LHCN-M2 (cell line): Measurements from ENCODE around the gene CYP46A1. TPM values are rescaled to one million over a fixed set of nuclear protein-coding genes. Genes with fewer than 3 reads are reported as not detected.
"Not testable (repeated sequence)": the region's sequence is repeated elsewhere in the genome, so short reads cannot be mapped to it uniquely, and the experiment has no call there.

Experiments used
- DNase-seq: peaks from one replicate; pipeline ENCODE4 v3.0.0-alpha.2; 2012; ENCODE audit warnings: low read depth
- polyA plus RNA-seq: library from polyadenylated mRNA; unstranded; fragments of >200 nt; gene quantifications from one replicate; pipeline ENCODE4 v1.2.1, GENCODE V29; 2012; ENCODE audit warnings: missing spikeins
- total RNA-seq: library from RNA; depleted of rRNA; stranded (reverse); fragments of >200 nt; gene quantifications from 2 replicates; pipeline ENCODE4 v1.2.3, GENCODE V29; 2014; rRNA removed

The CYP46A1 gene
- total RNA-seq, result 0.38 and 0.40 TPM in 2 replicates
- 0.15 TPM for polyA plus RNA-seq

DNA sequence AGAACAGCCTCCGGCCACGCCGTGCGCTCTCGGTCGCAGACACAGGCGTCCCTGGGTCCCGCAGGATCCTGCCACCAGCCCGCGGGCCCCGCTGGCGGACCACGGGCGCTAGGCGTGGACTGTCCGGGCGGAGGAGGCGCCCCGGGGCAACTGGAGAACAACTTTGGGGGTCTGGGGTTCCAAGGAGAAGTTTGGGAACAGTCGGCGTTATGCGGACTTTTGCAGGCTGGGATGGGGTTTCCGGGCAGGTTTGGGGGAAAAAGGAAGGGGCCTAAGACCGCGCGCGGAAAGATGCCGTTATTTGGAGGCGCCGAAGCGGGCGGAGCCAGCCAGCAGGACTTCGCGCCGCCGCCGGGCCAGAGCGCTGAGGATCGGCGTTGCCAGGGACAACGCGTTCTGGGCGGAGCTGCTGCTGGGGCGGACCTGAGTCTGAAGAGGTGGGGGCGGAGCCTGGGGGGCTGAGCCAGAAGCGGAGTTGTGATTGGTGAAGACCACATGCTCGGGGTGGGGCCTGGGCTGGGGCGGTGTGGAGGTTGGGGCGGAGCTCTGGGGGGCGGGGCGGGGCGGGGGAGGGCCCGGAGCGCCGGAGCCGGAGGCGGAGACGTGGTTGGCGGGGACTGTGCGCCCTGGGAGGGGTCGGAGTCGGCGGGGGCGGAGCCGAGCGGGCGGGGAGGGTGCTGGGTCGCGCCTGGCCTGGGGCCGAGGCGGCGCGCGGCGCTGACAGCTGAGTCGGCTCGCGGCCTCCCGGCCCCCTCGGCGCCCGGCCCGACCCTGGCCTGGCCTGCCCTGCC is at the start of gene CYP46A1:
TSS of gene CYP46A1 (plus strand) at position 680 of the 791 bp plus-strand sequence. CDS start 120 bp downstream, outside the sequence.
- DNase-seq, result peak; percentile 97

DNA sequence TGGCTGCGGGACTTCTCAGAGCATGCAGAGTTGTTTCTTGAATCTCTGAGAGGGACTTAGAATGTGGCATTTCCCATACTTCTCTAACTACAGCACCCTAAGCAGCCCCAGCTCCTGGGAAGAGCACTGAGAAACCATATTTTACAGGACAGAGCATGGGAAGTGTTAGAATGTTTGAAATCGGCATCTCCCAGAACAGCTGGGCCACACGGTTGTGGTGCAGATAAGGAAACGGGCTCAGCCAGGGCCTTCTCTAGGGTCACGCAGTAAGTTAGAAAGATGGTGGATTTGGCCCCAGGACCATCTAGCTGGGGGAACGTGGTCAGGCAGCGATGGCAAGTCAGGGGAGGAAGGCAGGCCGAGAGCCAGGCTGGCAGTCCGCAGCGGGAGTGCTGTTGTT is 49.7 kb upstream of the CYP46A1 start:
- DNase-seq, result no peak

DNA sequence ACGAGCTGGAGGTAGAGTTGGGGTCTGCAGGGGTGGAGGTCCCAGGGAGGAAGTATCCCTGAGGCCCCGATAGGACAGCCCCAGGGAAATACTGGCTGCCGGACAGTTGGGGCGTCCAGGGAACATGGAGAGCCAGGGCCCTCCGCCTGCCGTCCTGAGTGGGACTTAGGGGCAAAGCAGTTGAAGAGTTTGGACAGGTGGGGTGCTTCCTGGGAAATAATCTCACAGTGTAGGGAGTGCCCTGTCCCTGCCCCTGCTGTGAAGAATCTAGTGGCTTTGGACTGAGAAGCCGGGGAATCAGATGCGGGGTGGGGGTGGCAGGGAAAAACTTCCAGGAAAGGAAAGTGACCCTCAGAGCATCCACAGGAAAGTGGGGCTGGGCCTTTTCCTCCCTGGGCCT is 49.0 kb upstream of the CYP46A1 start:
- DNase-seq, result no peak

DNA sequence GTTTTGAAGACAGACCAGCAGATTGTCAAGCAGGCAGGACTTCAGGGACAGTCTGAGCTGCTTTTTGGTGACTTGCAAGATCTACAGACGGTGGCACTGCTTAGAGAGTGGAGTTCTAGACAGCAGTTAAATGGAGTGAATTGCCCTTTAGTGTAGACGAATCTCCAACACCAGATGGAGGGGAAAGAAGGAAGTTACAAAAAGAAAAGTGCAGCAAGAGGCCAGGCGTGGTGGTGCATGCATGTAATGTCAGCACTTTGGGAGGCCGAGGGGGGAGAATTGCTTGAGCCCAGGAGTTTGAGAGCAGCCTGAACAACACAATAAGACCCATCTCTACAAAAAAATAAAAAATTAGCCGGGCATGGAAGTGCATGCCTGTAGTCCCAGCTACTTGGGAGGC is 47.6 kb upstream of the CYP46A1 start:
- no peak for DNase-seq

DNA sequence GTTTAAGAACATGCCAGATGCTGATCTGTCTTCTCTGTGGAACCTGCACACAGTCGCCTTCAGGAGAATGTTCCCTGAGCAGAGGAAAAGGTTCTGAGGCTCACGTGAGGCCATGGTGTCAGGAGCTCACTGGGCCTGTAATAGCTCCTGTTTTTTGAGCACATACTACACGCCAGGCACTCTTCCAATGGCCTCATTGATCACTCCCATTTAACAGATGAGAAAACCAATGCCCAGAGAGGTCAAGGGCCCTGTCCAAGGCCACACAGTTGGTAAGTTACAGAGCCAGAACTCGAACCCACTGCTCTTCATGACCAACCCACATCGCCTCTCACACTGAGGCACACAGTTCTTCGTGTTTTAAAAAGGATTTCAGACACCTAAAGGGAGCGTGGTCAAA is 46.5 kb upstream of the CYP46A1 start:
- no peak for DNase-seq

DNA sequence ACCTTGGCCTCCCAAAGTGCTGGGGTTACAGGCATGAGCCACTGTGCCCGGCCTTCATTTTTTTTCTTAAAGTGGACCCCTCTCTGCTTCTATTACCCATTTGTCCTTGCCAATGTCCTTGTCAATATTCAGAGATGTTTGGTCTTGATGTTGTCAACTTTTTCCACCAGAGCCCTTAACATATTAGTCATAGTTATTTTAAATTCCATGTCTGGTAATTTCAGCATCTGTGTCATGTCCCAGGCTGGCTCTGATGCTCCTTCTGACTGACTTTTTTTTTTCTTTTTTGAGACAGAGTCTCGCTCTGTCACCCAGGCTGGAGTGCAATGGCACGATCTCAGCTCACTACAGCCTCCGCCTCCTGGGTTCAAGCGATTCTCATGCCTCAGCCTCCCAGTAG is 41.3 kb upstream of the CYP46A1 start:
- not testable (repeated sequence) for DNase-seq

DNA sequence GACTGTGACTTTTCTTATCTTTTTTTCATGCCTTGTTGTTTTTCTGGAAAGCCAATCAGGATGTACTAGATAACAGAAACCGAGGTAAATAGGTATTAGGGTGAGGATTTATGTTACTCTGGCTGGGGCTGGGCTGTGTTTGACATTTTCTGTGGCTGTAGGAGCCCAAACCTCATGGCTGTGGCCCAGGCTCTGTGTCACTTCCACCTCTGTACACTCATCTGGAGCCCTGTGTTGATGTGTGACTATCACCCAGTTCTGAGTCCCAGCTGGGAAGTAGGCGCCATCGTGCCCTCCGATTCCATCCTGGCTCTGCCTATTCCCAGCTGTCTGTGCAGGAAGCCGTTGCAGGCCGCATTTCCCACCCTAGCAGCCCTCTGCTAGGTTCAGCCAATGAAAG is 40.8 kb upstream of the CYP46A1 start:
- no peak for DNase-seq

DNA sequence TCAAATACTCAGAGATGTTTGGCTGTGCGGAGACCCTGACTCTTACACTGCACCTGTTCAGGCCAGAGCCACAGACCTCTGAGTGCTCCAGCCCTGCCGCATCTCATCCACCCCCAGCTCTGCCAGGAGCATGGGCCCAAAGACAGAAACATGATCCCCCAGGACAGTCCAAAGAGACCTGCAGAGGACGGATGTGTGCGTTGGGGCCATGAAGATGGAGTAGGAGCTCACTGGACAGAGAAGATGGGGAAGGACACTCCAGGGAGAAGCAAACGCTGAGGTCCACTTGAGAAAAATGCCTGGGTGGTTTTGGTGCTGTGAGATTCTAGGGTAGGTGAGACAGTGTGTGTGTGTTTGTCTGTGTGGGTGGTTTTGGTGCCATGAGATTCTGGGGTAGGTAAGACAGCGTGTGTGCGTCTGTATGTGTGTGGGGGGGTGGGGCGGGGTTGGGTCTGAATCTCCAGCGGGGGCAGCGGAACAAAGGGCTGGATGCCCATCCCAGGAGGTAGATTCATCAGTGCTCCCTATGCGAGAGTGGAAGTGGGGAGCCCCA is 40.0 kb upstream of the CYP46A1 start:
- no peak for DNase-seq

DNA sequence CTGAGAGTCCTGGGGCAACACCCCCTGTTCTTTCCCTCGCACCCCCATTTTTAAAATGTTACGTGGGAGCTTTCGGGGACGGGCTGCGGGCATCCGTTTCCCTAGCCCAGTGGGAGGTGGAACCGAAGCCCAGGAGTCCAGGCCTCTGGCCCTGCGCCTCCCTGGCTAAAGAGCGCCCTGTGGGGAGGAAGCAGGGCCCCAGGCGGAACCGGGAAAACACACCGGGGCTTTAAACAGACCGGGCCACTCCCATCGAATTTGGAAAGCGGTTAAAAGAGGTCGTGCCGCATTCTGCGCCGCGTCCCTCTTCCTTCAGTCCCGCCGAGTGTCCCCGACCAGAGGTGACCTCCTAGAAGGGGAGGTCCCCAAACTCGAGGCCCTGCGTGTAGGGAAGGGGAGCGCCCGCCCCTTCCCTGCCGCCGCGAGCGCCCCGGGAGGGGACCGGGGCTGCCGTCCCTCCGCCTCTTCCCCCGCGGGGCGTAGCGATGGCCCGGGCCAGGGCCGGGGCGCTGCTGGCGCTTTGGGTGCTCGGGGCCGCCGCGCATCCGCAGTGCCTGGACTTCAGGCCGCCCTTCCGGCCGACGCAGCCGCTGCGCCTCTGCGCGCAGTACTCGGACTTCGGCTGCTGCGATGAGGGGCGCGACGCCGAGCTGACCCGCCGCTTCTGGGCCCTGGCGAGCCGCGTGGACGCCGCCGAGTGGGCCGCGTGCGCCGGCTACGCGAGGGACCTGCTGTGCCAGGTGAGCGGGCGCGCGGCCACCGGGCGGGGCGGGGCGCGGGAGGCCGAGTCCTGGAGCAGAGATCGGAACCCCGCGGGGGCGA is 39.2 kb upstream of the CYP46A1 start, which contains the start of gene HHIPL1:
TSS of gene HHIPL1 (plus strand) at position 407 of the 822 bp plus-strand sequence. CDS start at position 486, 79 bp downstream.
- no peak for DNase-seq

DNA sequence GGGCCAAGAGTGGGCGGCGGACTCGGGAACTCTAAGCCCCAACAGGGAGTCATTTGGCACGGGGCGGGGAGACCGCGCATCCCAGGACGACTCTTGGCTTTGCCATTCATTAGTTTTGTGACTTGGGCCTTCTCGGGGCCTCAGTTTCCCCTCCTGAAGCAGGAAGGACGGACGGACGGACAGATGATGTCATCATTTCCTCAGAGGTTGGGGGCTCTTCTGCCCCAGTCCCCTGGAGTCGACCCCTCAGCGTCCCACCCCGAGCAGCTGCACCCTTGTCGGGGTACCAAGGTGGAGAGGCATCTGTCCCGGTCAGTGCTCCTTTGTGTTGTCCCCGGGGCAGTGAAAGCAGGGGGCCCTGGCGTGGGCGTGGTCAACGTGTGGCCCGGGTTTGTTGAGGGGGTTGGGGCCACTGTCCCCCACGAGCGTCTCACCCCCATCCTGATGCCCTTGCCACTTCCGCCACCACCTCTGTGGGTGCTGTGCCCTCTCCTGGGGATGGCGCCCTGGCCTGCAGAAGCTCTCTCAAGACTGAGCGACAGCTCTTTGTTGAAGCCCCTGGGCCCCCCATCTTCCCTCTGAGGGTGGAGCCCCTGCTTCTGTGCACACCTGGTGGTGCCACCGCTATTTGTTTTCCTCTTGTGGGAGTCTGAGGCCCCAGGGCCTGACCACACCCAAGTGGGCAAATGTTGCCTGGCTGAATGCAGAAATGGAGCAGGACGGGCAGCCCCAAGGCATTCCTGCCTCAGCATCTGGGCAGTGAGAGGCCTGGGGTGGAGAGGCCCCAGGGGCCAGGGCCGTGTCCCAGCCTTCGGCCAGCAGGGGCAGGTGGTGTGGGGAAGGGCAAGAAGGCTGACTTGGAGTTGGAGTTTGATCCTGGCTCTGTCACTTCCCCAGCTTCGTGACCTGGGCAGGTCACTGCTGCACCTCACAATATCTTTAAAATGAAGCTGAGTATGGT is 38.3 kb upstream of the CYP46A1 start:
- no peak for DNase-seq

DNA sequence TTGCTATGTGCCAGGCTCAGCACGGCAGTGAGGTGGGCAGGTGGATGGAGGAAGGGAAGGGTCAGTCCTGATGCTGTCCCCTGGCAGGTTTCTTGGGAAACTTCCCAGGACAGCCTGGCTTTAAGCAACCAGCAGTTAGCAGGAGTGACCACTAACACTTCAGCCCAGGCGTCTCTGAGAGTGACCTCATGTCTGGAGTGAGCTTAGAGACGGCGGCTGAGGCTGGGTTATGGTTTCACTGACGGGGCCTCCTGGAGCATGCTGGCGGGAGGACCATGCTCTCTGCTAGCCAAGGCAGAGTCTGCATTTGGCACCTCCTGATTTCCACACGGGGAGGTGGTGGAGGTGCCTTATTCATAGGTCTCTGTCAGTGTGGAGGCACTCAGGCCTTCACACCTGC is 36.7 kb upstream of the CYP46A1 start:
- no peak for DNase-seq

DNA sequence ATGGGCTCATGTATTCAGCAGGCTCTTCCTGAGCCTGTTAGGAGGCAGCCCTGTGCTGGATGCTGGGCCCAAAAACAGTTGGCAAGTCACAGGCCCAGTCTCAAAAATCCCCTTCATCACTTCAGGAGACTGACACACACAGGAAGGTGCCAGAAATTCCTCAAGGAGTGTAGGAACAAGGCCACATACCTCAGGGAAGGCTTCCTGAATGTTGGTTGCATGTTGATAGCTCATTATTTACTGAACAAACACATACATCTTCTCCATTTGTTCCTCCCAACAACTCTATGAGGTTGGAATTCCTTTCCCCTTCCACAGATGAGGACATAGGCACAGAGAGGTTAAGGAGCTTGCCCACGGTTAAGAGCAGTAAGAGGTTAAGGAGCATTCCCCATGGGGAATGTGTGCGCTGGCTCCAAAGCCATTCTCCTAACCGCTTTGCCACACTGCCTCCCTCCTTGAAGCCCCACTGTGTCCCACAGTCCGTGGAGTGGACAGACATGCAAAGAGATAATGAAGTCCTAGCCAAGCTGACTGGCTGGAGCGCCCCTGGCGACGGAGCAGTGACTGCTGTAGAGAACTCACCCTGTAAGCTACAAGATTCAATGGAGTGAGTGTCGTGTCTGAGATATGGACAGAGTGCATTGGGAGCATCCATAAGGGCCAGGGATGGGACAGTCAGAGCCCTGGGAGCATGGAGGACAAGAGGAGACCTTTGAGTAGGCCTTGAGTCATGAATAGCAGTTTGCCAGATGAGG is 35.9 kb upstream of the CYP46A1 start:
- no peak for DNase-seq

DNA sequence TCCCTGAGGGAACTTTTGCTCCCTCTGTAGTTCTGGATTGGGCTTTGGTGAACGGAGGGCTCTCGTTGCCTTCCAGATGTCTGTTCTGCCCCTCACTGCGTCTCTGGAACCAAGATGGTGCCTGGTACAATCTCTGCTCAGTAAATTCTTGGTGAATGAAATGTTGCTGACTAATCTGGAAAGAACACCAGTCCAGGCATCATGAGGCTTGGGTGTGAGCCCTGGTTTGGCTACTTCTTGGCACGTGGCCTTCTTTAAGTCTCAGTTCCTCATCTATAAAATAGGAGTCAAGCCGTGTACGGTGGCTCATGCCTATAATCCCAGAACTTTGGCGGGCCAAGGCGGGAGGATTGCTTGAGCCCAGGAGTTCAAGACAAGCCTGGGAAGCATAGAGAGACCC is 34.9 kb upstream of the CYP46A1 start:
- DNase-seq, result no peak

DNA sequence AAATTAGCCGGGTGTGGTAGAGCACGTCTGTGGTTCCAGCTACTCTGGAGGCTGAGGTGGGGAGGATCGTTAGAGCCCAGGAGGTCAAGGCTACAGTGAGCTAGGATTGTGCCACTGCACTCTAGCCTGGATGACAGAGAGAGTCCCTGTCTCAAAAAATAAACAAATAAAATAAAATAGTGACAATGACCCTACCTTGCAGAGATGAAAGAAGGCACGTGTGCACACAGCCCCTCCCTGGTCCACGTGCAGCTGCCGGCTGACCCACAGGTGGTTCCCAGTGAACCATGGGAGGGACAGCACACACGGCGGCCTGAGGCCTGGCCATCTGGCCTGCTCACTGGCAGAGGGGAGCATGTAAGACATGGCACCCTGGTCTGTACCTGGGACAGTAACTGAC is 34.5 kb upstream of the CYP46A1 start:
- DNase-seq, result no peak

DNA sequence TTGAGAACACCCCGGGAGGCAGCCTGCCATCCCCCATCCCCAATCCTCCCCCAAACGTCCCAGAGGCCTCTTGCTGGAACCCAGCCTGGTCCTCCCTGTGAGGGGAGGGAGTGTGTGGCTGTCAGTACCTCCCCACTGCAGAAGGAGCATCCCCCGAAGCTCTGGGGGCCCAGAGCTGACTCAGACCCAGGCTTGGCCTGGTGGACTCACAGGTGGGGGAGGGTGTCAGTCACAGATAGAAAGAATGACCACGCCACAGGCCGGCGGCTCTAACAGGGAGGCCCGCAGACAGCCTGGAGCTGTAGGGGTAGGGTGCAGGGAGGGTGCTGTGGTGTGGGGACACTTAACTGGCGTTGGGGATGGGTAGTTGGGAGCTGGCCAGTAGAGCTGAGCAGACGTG is 33.9 kb upstream of the CYP46A1 start:
- DNase-seq, result no peak

DNA sequence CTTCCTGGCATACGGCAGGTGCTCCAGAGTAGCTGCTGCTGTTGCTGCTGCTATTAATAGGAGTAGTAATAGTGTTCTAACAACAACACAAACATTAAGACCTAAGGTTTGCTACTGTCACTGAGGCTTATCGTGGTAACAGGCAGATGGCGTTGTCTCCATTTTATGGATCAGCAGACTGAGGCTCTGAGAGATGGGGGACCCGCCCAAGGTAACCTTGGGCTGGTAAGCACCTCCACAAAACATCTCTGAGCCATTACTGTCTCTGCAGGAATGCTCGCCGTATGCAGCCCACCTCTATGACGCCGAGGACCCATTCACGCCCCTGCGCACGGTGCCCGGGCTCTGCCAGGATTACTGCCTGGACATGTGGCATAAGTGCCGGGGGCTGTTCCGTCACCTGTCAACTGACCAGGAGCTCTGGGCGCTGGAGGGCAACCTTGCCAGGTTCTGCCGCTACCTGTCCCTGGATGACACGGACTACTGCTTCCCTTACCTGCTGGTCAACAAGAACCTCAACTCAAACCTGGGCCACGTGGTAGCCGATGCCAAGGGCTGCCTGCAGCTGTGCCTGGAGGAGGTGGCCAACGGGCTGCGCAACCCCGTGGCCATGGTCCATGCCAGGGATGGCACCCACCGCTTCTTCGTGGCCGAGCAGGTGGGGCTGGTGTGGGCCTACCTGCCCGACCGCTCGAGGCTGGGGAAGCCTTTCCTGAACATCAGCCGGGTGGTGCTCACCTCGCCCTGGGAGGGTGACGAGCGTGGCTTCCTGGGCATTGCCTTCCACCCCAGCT is 31.9 kb upstream of the CYP46A1 start:
- DNase-seq, result no peak

DNA sequence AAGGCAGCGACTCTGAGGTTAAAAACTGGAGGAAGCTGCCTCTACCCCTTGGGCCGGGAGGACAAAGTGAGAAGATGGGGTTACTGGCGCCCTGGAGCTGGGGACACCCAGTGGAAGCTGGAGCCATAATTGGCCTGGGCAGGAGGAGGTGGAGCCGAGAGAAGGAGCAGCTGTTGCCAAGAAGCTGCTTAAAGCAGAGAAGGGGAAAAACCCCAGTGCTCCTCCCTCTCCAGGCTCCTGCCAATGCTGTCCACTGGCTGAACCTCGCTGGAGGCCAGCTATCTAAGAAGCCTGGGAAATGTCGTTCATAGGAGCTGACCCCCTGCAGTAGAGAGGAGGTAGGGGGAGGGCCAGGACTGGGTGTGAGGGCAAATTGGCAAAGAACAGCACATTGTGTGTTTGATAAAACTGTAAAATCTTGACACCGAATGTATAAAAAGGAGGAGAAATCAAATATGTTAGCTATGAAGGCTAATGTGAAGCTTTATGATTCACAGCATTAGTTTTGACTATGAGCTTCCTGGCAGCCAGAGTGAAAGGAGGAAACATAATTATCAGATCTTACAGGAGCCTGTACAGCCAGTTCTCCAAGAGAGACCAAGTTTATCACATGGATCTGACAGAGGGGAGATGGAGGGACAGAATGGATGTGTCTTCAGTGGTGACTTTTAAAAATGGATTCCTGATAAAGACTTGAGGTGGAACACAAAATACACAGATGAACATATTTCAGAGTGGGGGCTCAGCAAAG is 29.7 kb upstream of the CYP46A1 start:
- peak; percentile 60 for DNase-seq

DNA sequence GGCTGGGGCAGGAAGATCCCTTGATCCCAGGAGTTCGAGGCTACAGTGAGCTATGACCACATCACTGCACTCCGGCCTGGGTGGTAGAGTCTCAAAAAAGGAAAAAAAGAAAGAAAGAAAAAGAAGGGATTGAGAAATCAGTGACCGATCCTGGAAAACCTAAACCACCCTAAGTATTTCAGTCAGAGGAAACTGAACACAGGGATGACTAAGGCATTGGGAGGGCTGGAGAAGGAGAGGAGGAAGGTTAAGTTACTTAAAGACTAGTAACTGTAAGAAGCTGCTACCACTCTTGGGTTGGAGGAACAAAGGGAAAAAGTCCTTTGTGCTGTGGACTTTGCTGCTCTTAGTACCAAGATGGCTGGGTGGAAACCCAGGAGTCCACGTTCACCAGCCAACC is 28.6 kb upstream of the CYP46A1 start:
- peak; percentile 8 for DNase-seq

DNA sequence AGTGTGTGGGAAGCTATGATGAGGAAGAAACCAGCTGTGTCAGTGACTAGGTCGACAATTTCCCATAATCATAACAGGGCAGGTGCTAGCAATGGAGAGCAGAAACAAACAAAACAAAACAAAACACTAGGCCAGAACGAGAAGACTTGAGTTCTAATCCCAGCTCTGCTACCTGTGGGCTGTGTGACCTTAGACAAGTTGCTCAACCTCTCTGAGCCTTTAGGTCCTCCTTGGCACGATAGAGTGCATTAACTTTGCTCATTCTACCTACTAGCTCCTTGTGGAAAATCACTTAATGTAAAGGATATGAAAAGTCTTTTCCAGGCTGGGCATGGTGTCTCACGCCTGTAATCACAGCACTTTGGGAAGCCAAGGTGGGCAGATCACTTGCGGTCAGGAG is 27.9 kb upstream of the CYP46A1 start:
- DNase-seq, result no peak
